HepG2 (cell line): ENCODE measurements around the gene CAST. TPM values are rescaled to one million over a fixed set of nuclear protein-coding genes. Genes with fewer than 3 reads are reported as not detected.

Source experiments
- ATAC-seq: fragments of 200-7000 bp; cut with Tn5 transposase; 3 replicates; pipeline ENCODE4 v1.9.1; 2020; ENCODE audit warnings: mild to moderate bottlenecking, moderate library complexity
- BruUV-seq: library from RNA; stranded (reverse); fragments of 400-500 nt; replicated peaks from 2 replicates; lab custom pipeline; 2021; lab: Mats Ljungman, UMichigan
- CTCF ChIA-PET: fragments of 300-600 bp; formaldehyde crosslinking; extraction: SDS; loops from one replicate; lab custom pipeline; 2021; ENCODE audit warnings: low total read pairs, inconsistent platforms, low intra/inter-chr PET ratio; lab: Yijun Ruan, JAX
- POLR2A ChIA-PET: fragments of 350-600 bp; sonication (Branson Sonifier 250); formaldehyde crosslinking; loops from one replicate; lab custom pipeline; 2020; ENCODE audit warnings: antibody characterized with exemption, inconsistent platforms; lab: Yijun Ruan, JAX
- DNase-seq: peaks from one replicate; pipeline ENCODE4 v3.0.0-alpha.2; 2015; ENCODE audit warnings: low spot score
- FAIRE-seq: peaks from 3 replicates; lab custom pipeline; 2011; peaks lifted over from hg19 to GRCh38; lab: Jason Lieb, UNC
- H2AFZ ChIP-seq: one replicate; pipeline ENCODE4 v1.6.1; 2011; ENCODE audit warnings: low read length, inconsistent platforms
- H3K27ac ChIP-seq: fragments of 300-600 bp; 3 replicates; pipeline ENCODE4 v1.8.0; 2011; ENCODE audit warnings: mixed run types, mild to moderate bottlenecking, mixed read lengths, low read length, inconsistent platforms; ENCODE audit not compliant: insufficient read depth; ENCODE audit errors: extremely low read length
- H3K27me3 ChIP-seq, 2 experiments: fragments of 200-600 bp in 1 of 2; 2 replicates in 1 of 2; 3 replicates in 1 of 2; pipeline versions ENCODE4 v1.6.0 to v1.8.0; 2011; ENCODE audit warnings: low read length in 2 of 2, mild to moderate bottlenecking in 2 of 2, moderate library complexity in 2 of 2, inconsistent platforms in 1 of 2; ENCODE audit not compliant: insufficient read depth in 2 of 2, control insufficient read depth in 1 of 2
- H3K36me3 ChIP-seq, 2 experiments: fragments of 200-600 bp in 1 of 2; replicated peaks in 1 of 2; 2 replicates in 1 of 2; 3 replicates in 1 of 2; pipeline versions ENCODE4 v1.5.1 to v1.8.0; 2011; ENCODE audit warnings: low read length in 2 of 2, inconsistent platforms in 1 of 2; ENCODE audit not compliant: insufficient read depth in 2 of 2, control insufficient read depth in 1 of 2
- H3K4me1 ChIP-seq: 2 replicates; pipeline ENCODE4 v1.5.1; 2012; ENCODE audit warnings: low read length, inconsistent platforms; ENCODE audit not compliant: insufficient read depth
- H3K4me2 ChIP-seq: 2 replicates; pipeline ENCODE4 v1.6.0; 2011; ENCODE audit warnings: low read depth, low read length, inconsistent platforms
- H3K4me3 ChIP-seq, 3 experiments: fragments of 200-600 bp in 1 of 3; sonication (generic), shearing (Covaris generic) in 1 of 3; replicated peaks in 1 of 3; 2 replicates each; pipeline ENCODE4 v1.5.1; 2011 to 2016; ENCODE audit warnings: low read length in 3 of 3, inconsistent platforms in 2 of 3, low read depth in 2 of 3, mild to moderate bottlenecking in 2 of 3, control low read depth in 1 of 3, mixed read lengths in 1 of 3; ENCODE audit not compliant: insufficient read depth in 1 of 3
- H3K79me2 ChIP-seq: one replicate; pipeline ENCODE4 v1.6.1; 2011; ENCODE audit warnings: low read length, inconsistent platforms; ENCODE audit not compliant: insufficient read depth
- H3K9ac ChIP-seq: 2 replicates; pipeline ENCODE4 v1.6.0; 2011; ENCODE audit warnings: mild to moderate bottlenecking, low read depth, low read length, inconsistent platforms; ENCODE audit not compliant: insufficient read depth
- H3K9me3 ChIP-seq: 2 replicates; pipeline ENCODE4 v1.5.1; 2012; ENCODE audit warnings: mild to moderate bottlenecking, low read length
- H4K20me1 ChIP-seq: 2 replicates; pipeline ENCODE4 v1.6.0; 2011; ENCODE audit warnings: inconsistent platforms, mild to moderate bottlenecking, low read length, moderate library complexity; ENCODE audit not compliant: insufficient read depth
- CTCF ChIP-seq: sonication (generic); formaldehyde crosslinking; IDR thresholded peaks from 2 replicates; pipeline ENCODE4 v1.5.0; 2020; ENCODE audit warnings: mild to moderate bottlenecking, missing genetic modification reagents, moderate library complexity
- ETV6 ChIP-seq: sonication (generic); formaldehyde crosslinking; conservative IDR thresholded peaks from 2 replicates; pipeline ENCODE4 v1.4.0; 2020; ENCODE audit warnings: missing genetic modification reagents
- ISX ChIP-seq: sonication (generic); formaldehyde crosslinking; conservative IDR thresholded peaks from 2 replicates; pipeline ENCODE4 v1.5.0; 2020; ENCODE audit warnings: missing genetic modification reagents
- KLF11 ChIP-seq: IDR thresholded peaks from 2 replicates; pipeline ENCODE4 v1.6.1; 2016; ENCODE audit warnings: missing compliant biosample characterization
- SIN3B ChIP-seq: fragments of 150-350 bp; IDR thresholded peaks from 2 replicates; pipeline ENCODE4 v1.6.1; 2014; ENCODE audit warnings: low read length
- SMC3 ChIP-seq: IDR thresholded peaks from 2 replicates; pipeline ENCODE4 v1.6.1; 2011; ENCODE audit warnings: low read length, improper control_type of control experiment
- STAG1 ChIP-seq: sonication (generic); formaldehyde crosslinking; IDR thresholded peaks from 2 replicates; pipeline ENCODE4 v1.4.0; 2020; ENCODE audit warnings: missing genetic modification reagents
- TSC22D2 ChIP-seq: sonication (generic); formaldehyde crosslinking; IDR thresholded peaks from 2 replicates; pipeline ENCODE4 v1.5.1; 2020; ENCODE audit warnings: missing genetic modification reagents, mild to moderate bottlenecking, borderline replicate concordance
- XBP1 ChIP-seq: sonication (generic); formaldehyde crosslinking; IDR thresholded peaks from 2 replicates; pipeline ENCODE4 v1.5.0; 2020; ENCODE audit warnings: missing genetic modification reagents
- ZFP41 ChIP-seq: sonication (generic); formaldehyde crosslinking; IDR thresholded peaks from 2 replicates; pipeline ENCODE4 v1.4.0; 2020; ENCODE audit warnings: mild to moderate bottlenecking, missing genetic modification reagents, borderline replicate concordance
- ZMYM2 ChIP-seq: sonication (generic); formaldehyde crosslinking; IDR thresholded peaks from 2 replicates; pipeline ENCODE4 v1.8.0; 2022; ENCODE audit warnings: mild to moderate bottlenecking, missing genetic modification reagents
- ZNF143 ChIP-seq: sonication (generic); formaldehyde crosslinking; IDR thresholded peaks from 2 replicates; pipeline ENCODE4 v1.4.0; 2020; ENCODE audit warnings: missing genetic modification reagents
- ZNF260 ChIP-seq: sonication (generic); formaldehyde crosslinking; IDR thresholded peaks from 2 replicates; pipeline ENCODE4 v1.4.0; 2020; ENCODE audit warnings: missing genetic modification reagents, low read depth, mild to moderate bottlenecking, borderline replicate concordance
- ZNF781 ChIP-seq: sonication (generic); formaldehyde crosslinking; IDR thresholded peaks from 2 replicates; pipeline ENCODE4 v1.5.1; 2020; ENCODE audit warnings: borderline replicate concordance, mild to moderate bottlenecking, missing genetic modification reagents; ENCODE audit errors: not compliant biosample characterization
- WGBS: methylation state at CpG from one replicate; pipeline ENCODE4 v1.1.6; 2017; ENCODE audit warnings: low lambda C conversion rate; 5-methylcytosine and 5-hydroxymethylcytosine counted together
- in situ Hi-C: cut with HindIII; loops from 2 replicates; pipeline ENCODE4 v1.10.0; 2017; ENCODE audit warnings: low pct_unique_long_range_greater_than_20kb; ENCODE audit not compliant: extremely low pct_ligation_motif_present
- intact Hi-C: fragments of 100-400 bp; cut with micrococcal nuclease; formaldehyde crosslinking; loops from one replicate; pipeline ENCODE4 v1.10.0; 2022; ENCODE audit not compliant: unreplicated experiment
- polyA plus RNA-seq, 8 experiments: library from polyadenylated mRNA; depleted of rRNA in 3 of 8; stranded (reverse) in 7 of 8; unstranded in 1 of 8; fragments of >200 nt; fragmentation: Illumina TruSeq in 4 of 8; extraction: Trizol in 4 of 8; gene quantifications; 2 replicates each; pipeline versions ENCODE4 v1.2.1 to v1.2.3, GENCODE V29; 2011 to 2016; ENCODE audit warnings: low read depth in 4 of 8, missing spikeins in 1 of 8, mixed read lengths in 1 of 8; ENCODE audit not compliant: insufficient read depth in 1 of 8
- total RNA-seq, 5 experiments: library from RNA; depleted of rRNA; stranded (reverse); fragments of >200 nt; fragmentation: Illumina TruSeq; extraction: Trizol; gene quantifications; 2 replicates each; pipeline ENCODE4 v1.2.3, GENCODE V29; 2016; ENCODE audit warnings: low read depth in 1 of 5
- TF ChIP-seq, protein P1 (sequence below): sonication (generic); formaldehyde crosslinking; IDR thresholded peaks from 2 replicates; pipeline ENCODE4 v1.4.0; 2020; ENCODE audit warnings: missing genetic modification reagents

CAST gene
- total and polyA plus RNA-seq, 2 of the 13 experiments (the other 11 are each of a cell fraction or from before 2014, with no cell fraction given): 42.1 to 67.6 TPM

DNA sequence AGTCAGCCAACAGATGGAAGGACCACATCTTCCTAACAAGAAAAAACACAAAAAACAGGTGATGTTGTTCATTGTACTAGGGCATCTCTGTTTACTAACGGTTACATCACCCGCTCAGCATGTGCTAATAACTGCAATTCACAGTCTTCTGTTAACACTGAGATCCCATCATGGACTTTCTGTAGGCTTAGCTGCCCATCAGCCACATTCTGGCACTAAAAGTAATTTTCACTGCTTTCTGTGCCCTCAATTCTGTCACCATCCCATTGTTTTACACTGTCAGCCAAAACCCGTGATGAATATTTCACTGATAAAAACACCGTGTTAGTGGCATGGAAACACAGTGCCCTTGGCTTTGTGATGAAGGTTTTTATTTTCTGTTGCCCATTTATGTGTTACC is 64.6 kb downstream of the CAST start:
- Histone ChIP-seq H3K27ac (no peak overlapping the region), H3K36me3 (peaks cover 0 to 15% of the 10 kb centered on the region in 2 experiments; a peak in 2 of 5 replicates)

DNA sequence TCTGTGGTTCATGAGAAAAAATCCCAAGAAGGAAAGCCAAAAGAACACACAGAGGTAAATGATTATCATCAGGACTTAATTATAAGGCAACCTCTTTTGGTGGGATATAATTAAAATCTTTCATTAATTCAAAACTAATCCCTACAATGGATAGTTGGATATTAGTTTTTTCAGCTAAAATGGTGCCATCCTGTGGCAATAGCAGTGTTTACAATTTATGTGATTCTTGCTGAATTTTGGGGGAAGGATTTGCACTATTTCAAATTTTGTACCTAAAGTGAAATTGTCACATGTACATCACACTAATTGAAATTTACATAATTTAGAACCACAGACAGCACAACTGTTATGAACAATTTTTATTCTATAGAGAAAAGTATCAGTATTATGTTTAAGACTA is 67.0 kb downstream of the CAST start:
- no peak for DNase-seq
- intact Hi-C loops: loop anchor here (1.0 to 10.0 kb wide), 3 partner anchors 38 to 384 kb away; no protein-coding TSS in a partner anchor
- in situ Hi-C loops: no loop called here
- no peak overlapping the region for H3K27ac ChIP-seq
- H3K4me3 ChIP-seq: no peak overlapping the region
- peaks cover 0 to 15% of the 10 kb centered on the region in 2 experiments; a peak in 2 of 5 replicates for H3K36me3 ChIP-seq
- no peak for ATAC-seq
- BruUV-seq: no TSS peak
- no peaks in the 10 kb centered on the region for H3K9me3 ChIP-seq
- peaks cover 3% of the 10 kb centered on the region; the same call in 1 of the 2 replicates for H4K20me1 ChIP-seq
- H3K9ac ChIP-seq: no peak overlapping the region
- H2AFZ ChIP-seq: no peak overlapping the region
- H3K4me2 ChIP-seq: no peak overlapping the region
- no peaks in the 10 kb centered on the region for H3K27me3 ChIP-seq
- no peaks in the 10 kb centered on the region for H3K4me1 ChIP-seq
- FAIRE-seq: no peak
- CTCF ChIA-PET: interaction anchor here (0.9 to 1.1 kb wide), 2 partner anchors 115 to 116 kb away, joined by 3 to 4 read pairs; no protein-coding TSS in a partner anchor
- H3K79me2 ChIP-seq: no peaks in the 10 kb centered on the region
- POLR2A ChIA-PET: no interaction called here
- TF ChIP-seq CTCF (peak; percentile 34; the same call in 1 of the 2 replicates), TSC22D2 (CRISPR knock-in tag) (no peak), SIN3B (no peak), XBP1 (no peak), SMC3 (peak; percentile 26; the same call in 1 of the 2 replicates), ZMYM2 (no peak), ETV6 (CRISPR knock-in tag) (no peak), KLF11 (no peak), ZNF260 (no peak), ISX (CRISPR knock-in tag) (no peak), ZNF143 (CRISPR knock-in tag) (no peak), STAG1 (CRISPR knock-in tag) (peak; percentile 37)
- TF ChIP-seq, protein P1, sequence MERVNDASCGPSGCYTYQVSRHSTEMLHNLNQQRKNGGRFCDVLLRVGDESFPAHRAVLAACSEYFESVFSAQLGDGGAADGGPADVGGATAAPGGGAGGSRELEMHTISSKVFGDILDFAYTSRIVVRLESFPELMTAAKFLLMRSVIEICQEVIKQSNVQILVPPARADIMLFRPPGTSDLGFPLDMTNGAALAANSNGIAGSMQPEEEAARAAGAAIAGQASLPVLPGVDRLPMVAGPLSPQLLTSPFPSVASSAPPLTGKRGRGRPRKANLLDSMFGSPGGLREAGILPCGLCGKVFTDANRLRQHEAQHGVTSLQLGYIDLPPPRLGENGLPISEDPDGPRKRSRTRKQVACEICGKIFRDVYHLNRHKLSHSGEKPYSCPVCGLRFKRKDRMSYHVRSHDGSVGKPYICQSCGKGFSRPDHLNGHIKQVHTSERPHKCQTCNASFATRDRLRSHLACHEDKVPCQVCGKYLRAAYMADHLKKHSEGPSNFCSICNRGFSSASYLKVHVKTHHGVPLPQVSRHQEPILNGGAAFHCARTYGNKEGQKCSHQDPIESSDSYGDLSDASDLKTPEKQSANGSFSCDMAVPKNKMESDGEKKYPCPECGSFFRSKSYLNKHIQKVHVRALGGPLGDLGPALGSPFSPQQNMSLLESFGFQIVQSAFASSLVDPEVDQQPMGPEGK (CRISPR knock-in tag): no peak

More for the DNA sequence above, 64.6 kb downstream of the CAST start:
- ChIA-PET CTCF (no interaction called here), POLR2A (no interaction called here)
- ATAC-seq: no peak
- Histone ChIP-seq H3K4me3 (no peak overlapping the region), H3K79me2 (peaks cover 2% of the 10 kb centered on the region), H4K20me1 (peaks cover 3% of the 10 kb centered on the region; the same call in 1 of the 2 replicates), H3K4me1 (no peaks in the 10 kb centered on the region), H2AFZ (no peak overlapping the region), H3K9me3 (no peaks in the 10 kb centered on the region), H3K27me3 (no peaks in the 10 kb centered on the region), H3K9ac (no peak overlapping the region), H3K4me2 (no peak overlapping the region)
- in situ Hi-C loops (no loop called here), intact Hi-C loops (loop anchor here (10.0 kb wide), 1 partner anchor 382 kb away; no protein-coding TSS in a partner anchor)
- TF ChIP-seq ZFP41 (CRISPR knock-in tag) (no peak), ZNF781 (no peak)
- no peak for DNase-seq
- 95% methylated on average over 4 of the region's 4 CpGs for WGBS
- no TSS peak for BruUV-seq
- FAIRE-seq: no peak
